ENCODE results near the gene MELK.

The MELK gene

DNA sequence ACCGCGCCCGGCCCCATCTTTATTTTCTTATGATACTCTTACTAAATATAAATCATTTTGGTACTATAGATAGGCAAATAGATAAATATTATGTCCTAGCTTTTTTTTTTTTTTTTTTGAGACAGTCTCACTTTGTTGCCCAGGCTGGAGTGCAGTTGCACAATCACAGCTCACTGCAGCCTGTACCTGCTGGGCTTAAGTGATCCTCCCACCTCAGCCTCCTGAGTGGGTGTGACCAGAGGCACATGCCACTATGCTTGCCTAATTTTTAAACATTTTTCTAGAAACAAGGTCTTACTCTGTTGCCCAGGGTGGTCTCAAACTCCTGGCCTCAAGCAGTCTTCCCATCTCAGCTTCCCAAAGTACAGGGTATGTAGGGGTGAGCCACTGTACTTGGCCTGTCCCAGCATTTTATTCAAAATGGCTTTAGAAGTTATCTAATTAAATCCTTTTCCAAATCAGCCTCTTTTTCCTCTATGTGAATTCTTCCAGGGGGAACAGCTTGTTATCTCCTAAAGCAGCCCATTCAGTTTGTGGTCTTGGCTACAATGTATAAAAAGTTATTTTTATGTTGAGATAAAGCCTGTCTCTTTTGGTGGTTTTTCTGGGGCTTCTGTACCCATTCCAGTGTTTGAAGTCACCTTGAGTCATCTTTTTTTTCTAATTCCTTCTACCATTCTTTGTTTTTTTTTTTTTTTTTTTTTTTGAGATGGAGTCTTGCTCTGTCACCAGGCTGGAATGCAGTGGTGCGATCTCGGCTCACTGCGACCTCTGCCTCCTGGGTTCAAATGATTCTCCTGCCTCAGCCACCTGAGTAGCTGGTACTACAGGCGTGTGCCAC, 12.1 kb downstream of the MELK start:
- no peak for DNase-seq
- ATAC-seq: no peak

DNA sequence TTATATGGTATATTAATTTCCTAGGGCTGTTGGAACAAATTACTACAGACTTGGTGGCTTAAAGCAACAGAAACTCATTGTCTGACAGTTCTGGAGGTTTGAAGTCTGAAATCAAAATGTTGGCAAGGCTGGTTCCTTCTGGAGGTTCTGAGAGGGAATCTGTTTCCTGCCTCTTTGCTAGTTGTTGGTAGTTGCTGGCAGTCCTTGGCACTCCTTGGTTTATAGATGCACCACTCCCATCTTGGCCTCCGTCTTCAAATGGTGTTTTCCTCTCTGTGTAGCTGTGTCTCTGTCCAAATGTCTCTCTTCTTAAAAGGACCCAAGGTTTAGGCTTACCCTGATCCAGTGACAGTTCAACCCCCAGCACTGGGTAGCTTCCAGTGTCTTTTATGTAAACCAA, 17.5 kb downstream of the MELK start:
- no peak for DNase-seq
- no peak for ATAC-seq

DNA sequence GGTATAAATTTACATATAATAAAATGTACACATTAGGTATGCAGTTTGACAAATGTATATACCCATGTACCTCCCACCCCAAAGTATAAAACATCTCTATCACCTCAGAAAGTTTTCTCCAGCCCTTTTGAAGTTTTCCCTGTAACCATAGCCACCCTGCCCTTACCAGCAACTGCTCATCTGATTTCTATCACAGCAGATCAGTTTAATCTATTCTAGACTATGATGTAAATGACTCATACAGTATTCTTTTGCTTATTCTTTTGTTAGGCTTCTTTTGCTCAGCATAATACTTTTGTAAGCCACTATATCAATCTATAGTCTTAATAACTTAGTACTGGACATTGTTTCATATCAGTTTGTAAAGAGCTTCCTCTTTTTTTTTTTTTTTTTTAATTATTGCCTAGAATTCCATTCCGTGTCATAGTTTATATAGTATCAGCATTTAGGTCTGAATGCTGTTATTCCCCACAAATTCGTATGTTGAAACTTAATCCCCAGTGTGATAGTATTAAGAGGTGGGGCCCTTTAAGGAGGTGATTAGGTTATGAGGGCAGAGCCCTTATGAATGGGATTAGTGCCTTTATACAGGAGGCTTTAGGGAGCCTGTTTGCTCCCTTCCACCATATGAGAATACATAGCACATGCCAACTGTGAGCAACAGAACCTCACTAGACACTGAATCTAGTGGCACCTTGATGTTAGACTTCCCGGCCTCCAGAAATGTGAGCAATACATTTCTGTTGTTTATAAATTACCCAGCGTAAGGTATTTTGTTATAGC, 20.3 kb downstream of the MELK start:
- DNase-seq (no peak), ATAC-seq (no peak)

DNA sequence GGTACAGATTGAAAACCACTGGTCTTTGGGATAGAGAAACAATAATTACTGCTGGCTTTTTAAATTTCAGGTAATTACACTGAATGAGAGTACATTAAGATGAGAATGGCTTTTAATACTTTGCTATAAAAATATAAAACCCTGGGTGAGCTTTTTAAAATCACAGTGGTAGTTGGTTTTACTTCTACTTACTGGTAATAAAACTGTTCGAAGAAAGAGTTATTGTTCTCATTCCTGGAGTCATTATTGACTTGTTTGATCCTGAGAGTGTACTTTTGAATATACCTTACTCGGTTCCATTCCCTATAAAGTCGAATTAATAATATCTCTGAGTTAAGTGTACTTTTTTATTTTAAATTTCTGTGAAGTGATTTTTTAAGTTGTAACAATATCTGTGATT, 21.5 kb downstream of the MELK start:
- DNase-seq (no peak), ATAC-seq (no peak)

DNA sequence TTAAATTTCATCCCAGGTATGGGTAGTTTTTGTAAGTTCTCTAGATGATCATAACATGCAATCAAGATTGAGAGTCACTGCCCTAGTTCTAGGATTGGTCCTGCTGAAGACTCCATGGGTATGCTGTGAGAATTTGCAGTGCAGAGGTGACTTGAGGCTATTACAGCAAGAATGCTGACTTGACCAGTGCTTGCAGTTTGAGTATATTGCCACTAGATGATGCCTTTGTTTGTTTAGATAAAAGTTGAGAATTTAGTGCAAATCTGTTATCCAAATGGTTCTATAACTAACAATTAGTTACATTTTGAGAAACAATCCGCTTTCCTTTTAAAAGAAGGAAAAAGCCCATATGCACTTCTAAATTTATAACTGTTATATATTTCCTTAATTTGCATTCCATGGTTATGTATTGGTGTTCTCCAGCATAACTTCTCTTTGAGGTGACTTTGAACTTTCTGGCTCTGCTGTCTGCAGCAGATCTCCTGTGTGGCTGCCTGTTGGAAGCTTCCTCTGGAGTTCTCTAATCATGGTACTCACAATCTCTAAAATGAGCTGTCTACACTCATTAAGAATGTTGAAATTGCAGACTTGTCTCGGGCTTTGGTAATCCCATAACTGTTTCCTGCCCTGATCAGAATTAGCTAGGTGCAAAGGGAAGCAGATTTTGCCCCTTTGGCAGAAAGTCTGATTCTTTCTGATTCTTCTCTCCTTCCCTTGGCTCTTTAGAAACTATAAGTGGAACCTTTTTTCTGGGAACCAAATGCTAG, 24.9 kb downstream of the MELK start:
- DNase-seq (no peak), ATAC-seq (no peak)

DNA sequence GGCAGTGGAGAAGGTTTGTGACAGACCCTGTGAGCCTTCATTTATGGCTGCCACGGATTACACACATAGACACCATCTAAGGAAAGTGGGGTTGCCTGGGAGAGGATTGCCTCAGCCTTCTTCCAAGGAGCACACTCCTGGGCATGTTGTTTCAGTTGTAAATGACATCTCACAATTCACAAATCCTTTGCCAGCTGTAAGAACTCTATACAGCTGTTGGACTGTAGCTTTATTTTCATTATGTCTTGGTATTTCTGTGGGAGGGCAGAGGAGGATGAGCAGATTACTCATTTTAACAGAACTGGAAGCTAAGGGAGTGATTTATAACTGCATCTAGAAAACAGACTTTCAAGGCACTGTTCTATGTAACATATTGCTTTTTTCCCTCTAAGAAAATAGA, 25.6 kb downstream of the MELK start:
- no peak for DNase-seq
- no peak for ATAC-seq

DNA sequence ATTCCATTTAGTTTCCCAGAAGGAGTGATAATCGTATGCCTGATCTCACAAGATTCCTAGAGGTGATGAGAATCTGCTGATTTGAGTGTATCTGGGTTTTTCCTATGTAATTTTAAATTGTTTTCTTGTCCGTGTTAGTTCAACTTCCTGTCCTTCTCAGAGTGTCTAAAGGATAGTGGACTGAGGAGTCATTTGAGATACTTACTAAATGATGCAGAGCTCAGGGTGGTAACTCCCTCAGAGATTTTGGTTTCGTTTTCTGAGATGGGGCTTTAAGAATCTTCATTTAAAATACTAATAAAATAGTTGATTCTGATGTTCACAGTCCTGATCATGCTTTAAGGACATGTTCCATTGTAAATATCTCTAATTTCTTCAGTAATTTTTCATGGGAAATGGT, 30.3 kb downstream of the MELK start:
- ATAC-seq: no peak
- no peak for DNase-seq

DNA sequence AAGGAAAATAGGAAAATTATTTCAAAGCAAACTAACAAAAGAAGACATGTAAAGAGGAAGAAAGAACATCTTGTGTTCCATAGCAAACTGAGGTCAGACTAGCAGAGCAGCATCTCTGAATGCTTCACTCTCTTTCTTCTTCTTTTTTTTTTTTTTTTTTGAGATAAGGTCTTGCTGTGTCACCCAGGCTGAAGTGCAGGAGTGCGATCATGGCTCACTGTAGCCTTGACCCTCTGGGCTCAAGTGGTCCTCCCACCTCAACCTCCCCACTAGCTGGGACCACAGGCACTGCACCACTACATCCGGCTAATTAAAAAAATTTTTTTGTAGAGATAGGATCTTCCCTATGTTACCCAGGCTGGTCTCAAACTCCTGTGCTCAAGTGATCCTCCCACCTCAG, 36.6 kb downstream of the MELK start:
- no peak for DNase-seq
- no peak for ATAC-seq

DNA sequence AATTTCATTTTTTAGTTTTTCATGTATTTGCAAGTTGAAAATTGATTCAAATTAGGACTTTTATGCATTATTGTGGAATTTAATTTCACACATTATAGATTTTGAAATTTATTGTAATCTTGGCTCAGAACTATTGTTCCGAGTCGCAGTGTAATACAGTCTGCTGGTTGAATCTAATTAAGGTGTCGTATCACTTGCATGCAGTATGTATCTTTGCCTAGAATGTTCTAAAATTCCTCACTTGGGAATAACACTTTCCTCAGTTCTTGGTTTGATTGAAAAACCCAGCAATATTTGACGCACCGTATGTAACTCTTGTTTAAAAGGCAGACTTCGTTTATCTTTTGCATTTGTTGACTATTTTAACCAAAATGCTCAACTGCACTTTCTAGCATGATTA, 49.4 kb downstream of the MELK start:
- DNase-seq (no peak), ATAC-seq (no peak)

DNA sequence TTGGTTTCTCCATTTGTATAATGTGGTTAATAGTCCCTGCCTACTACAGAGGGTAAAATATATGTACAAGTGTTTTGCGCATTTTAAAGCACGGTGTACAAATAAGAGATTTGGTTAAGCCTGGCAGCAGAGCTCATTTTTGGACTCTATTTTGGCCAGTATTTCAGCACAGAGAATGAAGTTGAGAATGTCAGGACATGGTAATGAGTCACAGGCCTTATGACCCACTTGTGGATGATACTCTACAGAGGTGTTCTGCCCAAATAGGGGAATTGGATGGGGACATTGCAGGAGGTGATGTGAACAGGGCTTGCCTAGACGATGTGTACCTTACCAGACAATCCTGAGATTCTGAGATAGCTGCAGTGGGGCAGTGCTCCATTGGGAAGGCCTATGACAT, 50.6 kb downstream of the MELK start:
- ATAC-seq (no peak), DNase-seq (no peak)

DNA sequence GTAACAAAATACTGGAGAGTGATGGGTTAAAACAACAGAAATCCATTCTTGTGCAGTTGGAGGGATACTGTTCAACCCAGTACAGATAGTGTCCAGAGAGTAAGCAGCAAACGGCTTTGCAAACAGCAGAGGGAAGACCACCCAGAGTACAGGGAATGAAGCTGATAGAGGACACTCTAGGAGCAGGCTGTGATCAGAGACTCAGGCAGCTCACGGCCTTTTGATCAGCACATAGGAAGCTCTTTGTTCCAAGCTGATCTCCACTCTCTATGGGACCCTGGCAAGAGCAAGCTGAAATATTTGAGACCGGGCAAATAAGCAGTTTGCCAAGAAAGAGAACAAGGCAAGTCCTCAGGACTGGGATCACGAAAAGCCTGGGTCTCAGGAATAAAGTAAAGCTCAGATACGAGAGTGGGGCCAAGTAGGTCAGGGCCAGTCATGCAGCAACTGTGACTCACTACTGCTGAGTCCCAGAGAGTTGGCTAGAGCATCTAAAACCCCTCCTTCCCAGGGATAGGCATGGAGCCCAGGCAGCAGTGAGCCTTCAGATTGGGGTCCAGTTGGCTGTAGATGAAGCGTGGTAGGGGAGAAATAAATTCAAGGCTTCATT, 52.4 kb downstream of the MELK start:
- DNase-seq (no peak), ATAC-seq (peak; percentile 36)

DNA sequence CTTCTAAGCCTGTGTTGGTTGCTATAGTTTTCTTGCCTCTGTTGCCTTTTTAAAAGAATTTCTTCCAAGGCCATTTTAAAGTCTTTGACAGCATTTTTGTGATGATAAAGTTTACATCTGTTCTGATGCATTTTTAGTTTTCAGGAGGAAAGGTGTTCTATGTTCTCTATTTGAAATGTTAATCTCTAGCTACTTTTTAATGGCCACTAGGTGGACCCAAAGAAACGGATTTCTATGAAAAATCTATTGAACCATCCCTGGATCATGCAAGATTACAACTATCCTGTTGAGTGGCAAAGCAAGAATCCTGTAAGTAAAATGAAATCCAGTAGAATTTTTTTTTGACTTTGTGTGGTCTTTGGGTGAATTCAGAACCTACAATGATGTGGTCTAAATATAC, 60.2 kb downstream of the MELK start:
- DNase-seq: no peak
- no peak for ATAC-seq

DNA sequence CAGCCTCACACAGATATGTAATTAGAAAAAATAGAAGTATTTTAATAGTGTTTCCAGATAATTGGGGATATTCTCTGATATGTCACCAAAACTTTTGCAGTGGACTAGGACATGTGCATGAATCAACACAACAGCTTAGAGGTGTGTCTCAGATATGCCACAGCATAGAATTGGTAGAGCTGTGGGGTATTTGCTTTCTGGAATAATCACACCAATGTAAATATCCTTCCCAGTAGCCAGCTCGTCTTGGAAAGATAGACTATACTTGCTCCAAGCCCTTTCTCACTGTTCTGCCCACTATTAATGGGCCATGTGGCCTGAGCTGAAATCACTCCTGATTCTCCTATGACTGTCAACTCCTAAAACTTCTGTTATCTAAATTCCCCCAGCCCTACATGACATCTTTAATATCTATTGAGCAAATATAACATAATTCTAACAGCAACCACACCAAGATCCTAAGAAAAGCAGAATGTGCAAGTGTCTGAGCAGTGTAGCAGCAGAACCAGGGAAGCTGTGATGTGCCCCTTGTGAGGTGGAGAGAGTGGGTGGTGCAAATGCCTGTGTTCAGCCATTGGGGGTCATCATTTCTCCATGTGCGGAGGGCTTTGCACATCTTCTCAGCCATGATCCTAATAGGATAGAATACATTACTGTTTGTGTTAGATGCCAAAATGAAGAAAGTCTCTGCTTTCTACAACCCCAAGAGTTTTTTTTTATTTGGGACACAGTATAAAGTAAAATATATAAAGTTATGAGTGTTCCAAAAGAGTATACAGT, 65.0 kb downstream of the MELK start:
- DNase-seq: no peak
- peak; percentile 36 for ATAC-seq

DNA sequence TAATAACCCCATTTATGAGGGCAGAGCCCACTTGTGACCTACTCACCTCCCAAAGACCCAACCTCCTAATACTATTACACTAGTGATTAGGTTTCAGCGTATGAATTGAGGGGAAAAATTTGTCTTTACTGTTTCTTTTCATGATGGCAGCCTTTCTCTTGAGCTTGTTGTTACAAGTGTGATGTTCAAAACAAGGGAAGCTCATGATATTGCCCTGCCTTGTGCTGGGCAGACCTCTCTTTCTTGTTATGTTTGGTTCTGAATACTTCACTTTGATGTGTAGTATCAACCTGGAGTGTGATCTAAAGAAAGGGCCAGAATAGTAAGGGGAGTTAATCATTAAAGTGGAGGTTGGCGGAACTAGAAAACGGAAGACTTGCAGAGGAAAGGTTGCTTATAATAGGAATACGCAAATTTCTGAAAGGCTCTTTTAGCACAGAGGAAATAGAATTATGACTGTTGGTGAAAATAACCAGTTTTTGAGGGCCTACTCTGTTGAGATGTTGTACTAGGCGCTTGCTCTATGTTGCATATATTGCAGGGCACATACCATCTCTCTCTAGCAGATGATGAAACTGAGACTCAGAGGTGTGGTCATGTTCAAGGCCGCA, 68.2 kb downstream of the MELK start:
- DNase-seq (no peak), ATAC-seq (no peak)

DNA sequence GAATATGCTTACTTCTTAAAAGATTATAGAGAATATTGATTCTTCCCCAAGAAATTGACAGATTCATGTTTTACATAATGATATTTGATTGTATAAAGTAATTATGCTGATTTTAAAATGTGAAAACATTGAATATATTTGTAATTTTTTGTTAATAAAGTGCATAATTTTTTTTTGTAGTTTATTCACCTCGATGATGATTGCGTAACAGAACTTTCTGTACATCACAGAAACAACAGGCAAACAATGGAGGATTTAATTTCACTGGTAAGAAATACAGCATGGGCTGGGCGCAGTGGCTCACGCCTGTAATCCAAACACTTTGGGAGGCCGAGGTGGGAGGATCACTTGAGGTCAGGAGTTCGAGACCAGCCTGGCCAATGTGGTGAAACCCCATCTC, 70.1 kb downstream of the MELK start:
- ATAC-seq: no peak
- DNase-seq: no peak

DNA sequence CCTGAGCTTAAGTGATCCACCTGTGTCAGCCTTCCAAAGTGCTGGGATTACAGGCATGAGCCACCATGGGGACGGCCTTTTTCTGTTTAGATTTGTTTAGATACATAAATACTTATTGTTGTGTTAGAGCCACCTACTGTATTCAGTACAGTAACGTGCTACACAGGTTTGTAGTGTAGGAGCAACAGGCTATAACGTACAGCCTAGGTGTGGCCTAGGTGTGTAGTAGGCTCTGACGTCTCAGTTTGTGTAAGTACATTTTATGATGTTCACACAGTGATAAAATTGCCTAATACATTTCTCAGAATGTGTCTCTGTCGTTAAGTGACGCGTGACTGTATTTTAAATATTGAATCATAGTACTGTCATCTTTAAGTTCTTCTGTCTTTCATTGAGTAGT, 84.1 kb downstream of the MELK start:
- no peak for ATAC-seq
- no peak for DNase-seq

DNA sequence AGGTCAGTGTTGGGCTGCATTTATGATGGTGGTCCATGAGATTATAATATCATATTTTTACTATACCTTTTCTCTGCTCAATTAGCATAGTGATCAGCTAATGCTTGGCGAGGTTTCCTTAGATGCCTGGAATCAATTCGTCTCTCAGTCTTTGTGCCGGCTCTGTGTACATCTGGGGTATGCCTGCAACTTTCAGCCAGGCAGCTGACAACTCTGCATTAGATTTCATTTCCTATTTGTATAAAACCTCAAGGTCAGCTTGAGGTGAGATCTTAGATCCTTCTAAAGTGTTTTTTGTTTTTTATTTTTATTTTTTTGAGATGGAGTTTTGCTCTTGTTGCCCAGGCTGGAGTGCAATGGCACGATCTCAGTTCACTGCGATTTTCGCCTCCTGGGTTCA, 86.8 kb downstream of the MELK start:
- ATAC-seq: no peak

DNA sequence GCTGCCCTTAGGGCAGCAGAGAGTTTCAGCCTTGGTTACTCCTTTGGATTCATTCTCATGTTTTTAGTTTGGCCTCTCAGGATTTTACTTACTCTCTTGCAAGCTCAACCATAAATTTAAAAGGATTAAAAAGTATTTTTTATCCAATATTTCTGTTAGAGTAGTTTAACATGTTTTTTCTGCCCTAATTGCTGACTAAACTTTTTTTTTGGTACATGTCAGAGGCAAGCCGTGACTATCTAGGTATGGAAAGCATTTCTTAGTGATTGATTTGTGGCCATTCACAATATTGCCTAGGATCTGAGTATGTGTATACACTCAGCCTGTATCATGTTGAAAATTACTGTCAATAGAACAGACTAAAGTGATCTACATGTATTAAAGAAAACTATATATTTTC, 92.1 kb downstream of the MELK start:
- ATAC-seq (no peak), DNase-seq (no peak)

More for the DNA sequence above, 86.8 kb downstream of the MELK start:
- no peak for DNase-seq

DNA sequence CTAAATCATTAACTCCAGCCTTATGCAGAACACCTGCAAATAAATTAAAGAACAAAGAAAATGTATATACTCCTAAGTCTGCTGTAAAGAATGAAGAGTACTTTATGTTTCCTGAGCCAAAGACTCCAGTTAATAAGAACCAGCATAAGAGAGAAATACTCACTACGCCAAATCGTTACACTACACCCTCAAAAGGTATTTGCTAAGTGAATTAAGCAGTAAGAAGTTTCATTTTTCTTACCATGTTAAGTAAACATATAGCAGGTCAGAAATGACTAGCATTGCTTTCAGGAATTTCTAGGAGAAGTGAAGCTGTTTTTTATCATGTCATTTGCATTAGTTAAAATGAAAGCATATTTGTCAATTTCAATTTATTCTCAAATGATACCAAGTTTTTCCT, 92.7 kb downstream of the MELK start:
- ATAC-seq: no peak
- DNase-seq: no peak

DNA sequence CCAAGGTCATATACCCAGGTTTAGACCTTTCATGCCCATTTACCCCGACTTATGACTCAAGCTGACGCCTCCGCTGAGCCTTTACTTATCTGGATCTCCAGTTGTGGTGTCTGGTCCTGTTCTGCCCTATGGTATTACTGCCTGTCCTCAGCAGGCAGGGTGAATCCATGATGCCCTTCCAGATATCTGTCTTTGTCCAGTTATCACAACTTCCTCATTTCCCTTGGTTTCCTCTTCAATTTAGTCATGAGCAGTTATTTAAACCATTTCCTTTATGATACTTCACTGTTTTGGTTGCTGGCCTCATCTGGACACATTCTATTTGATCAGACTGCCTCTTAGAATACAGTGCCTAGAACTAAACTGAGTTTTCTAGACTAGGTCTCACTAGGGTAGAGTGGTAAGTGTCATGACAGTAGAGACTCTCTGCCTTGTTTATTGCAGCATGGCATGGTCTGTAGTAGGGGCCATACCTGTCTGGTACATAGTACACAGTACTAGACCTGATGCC, 93.3 kb downstream of the MELK start:
- DNase-seq: no peak
- ATAC-seq: peak; percentile 49

DNA sequence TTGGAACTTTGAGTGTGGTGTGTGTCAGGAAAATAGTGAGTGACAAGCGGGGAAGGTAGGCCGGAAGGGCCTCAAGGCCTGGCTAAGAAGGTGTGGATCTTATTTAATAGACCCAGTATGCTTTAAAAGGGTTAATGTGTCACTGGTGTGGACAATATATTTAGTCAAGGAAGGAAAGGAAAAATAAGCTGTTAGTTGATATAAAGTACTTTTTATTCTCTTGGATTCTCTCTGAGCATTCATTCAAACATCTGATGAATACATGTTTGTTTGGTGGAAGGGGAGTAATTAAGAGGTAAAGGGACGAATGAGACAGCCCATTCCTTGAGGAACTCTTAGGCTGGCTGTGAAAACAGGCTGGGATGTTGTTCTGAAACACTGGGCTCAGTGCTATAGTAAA, 98.9 kb downstream of the MELK start:
- DNase-seq (no peak), ATAC-seq (no peak)

Measured in stimulated activated naive CD8-positive, alpha-beta T cell treated with anti-CD3 and anti-CD28 coated beads, Interleukin-15, Interleukin-2, amounts not matched to agents 100 U/mL and 50 U/mL, for 24 hours (primary cell).